GM19023 (cell line): Measurements from ENCODE around the gene CDH23.
"Not testable (repeated sequence)": the region's sequence is repeated elsewhere in the genome, so short reads cannot be mapped to it uniquely, and the experiment has no call there.

Experiments
- ATAC-seq: cut with Tn5 transposase; IDR thresholded peaks from one replicate; pipeline ENCODE4 v1.9.1; 2021; ENCODE audit warnings: mild to moderate bottlenecking, moderate library complexity; ENCODE audit not compliant: unreplicated experiment

CDH23 gene

GRCh38 chr10:71597821-71598498, 201.2 kb downstream of the CDH23 start:
- ATAC-seq = no peak

- ATAC-seq = no peak
Measured at GRCh38 chr10:71598621-71599055, 201.9 kb downstream of the CDH23 start.

- no peak for ATAC-seq
Measured at GRCh38 chr10:71599518-71599917, 202.8 kb downstream of the CDH23 start.

DNA sequence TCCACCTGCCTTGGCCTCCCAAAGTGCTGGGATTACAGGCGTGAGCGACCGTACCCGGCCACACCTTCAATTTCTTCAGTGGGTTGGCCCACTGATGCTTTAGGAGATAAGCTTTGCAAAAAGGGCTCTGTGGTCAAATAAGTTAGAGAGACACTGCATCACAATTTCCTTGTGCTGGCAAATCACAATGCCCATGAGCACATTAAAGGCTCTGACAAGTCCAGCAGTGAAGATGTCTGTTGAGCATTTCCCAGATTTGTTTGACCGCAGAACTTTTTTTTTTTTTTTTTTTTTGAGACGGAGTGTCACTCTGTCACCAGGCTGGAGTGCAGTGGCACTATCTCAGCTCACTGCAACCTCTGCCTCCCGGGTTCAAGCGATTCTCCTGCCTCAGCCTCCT, 203.5 kb downstream of the CDH23 start:
- not testable (repeated sequence) for ATAC-seq

DNA sequence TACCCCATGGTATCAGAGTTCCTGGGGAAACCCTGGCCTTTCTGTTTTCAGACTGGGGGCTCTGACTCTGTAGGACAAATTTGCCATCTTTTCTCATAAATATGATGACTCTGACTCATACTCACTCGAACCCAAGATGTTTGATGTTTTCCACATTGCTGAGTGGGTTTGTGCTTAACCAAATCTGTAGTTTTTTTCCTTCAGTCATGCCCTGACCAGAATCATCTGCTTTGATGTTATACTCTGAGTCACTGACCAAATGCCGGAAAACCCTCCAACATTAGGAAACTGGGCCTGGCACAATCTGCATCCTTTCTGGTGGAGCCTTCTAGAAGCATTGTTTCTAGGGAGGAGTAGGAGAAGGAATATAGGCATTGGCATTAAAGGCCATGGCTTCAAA, 204.1 kb downstream of the CDH23 start:
- ATAC-seq = no peak

DNA sequence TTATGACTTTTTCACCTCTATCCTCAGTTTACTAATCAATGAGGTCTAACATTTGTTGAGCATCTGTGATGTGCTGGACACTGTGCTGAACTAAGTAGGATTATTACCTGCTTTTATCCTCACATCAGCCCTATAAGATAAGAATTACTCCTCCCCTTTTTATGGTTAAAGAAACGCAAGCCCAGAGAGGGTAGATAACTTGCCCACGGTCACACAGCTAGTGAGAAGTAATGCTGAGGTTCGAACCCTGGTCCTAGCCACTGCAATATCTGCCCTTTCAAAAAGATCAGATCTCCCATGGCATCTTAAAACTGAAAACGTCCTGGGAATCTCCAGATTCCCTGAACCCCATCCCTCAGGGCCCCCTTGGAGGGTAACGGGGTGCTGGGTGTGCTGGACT, 204.6 kb downstream of the CDH23 start:
- no peak for ATAC-seq

- ATAC-seq = no peak
Measured at GRCh38 chr10:71603150-71603549, 206.4 kb downstream of the CDH23 start.

DNA sequence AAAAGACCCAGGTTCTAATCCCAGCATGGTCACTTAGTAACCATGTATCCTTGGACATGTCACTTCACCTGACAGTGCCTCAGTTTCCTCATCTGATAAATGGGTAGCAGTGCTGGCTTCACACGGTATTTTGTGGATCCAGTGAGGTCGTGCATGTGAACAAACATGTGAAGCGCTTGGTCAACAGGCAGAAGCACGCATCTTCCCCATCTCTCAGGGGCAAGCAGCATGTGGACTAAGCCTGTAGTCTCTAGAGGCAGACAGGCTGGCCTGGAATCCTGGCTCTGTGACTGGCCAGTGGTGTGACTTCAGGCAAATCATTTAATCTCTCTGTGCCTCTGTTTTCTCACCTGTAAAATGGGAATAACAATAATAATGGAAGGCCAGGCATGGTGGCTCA, 207.0 kb downstream of the CDH23 start:
- ATAC-seq = no peak

- ATAC-seq = no peak
Measured at GRCh38 chr10:71604324-71605018, 207.8 kb downstream of the CDH23 start.

- no peak for ATAC-seq
Measured at GRCh38 chr10:71605263-71605962, 208.7 kb downstream of the CDH23 start.

GRCh38 chr10:71606257-71607081, 209.7 kb downstream of the CDH23 start:
- no peak for ATAC-seq

GRCh38 chr10:71607082-71607443, 210.3 kb downstream of the CDH23 start:
- no peak for ATAC-seq

- no peak for ATAC-seq
Measured at GRCh38 chr10:71608819-71609768, 212.4 kb downstream of the CDH23 start.

DNA sequence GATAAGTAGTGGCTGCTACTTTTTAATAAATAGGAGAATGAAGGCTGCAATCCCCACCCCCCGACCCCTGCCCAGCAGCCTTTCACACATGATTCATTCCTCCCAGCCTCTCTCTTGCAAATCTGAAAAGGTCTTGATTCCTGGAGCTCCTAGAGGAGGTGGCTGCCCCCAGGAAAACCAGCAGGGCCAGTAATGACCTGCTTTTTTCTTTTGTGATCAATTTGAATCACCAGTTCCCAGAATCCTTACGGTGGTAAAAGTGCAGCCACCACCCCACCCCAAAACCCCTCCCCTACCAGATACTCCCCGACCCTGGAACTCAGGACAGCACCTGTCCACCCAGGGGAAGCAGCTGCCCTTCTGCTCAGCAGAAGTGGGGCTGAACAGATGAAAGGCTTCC, 213.9 kb downstream of the CDH23 start:
- no peak for ATAC-seq

DNA sequence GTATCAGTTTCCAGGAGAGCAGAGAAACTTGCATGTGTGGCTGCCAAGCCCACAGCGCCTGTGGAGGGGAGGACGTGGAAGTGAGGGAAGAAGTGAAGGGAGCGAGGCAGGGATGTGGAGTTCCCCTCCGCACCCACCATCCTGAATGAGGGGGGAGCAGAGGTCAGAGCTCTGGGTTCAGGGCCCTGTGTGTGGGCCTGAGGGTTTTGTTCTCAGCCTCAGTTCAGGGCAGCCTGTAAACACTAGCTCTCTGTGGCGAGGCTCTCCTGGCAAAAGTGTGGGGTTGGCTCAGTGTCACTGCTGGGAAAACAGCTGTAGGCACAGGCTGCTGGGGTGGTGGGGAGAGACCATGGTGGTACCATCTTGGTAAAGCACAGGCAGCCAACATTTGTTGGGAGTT, 214.4 kb downstream of the CDH23 start:
- no peak for ATAC-seq

- no peak for ATAC-seq
Measured at GRCh38 chr10:71611709-71612422, 215.1 kb downstream of the CDH23 start.

GRCh38 chr10:71613261-71613777, 216.6 kb downstream of the CDH23 start:
- ATAC-seq = no peak

DNA sequence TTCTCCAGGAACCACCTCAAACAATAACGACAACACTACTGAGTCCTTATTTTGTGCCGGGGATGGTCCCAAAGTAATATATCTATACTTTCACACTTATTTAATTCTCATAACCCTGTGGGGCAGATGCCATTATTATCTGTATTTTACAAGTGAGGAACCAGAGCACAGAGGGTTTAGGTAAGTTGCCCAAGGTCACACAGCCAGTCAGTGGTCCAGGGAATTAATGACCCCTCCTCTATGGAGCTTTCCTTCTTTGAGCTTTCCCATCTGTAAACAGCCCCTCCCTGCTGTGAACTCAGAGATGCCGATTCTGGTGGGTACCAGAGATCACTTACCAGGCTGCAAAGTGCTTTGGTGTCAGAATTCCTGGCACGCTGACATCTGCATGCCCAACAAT, 217.2 kb downstream of the CDH23 start:
- ATAC-seq = no peak

GRCh38 chr10:71614946-71615345, 218.2 kb downstream of the CDH23 start:
- no peak for ATAC-seq
